ENCODE data around the gene MON1B.
"Not testable (repeated sequence)": the region's sequence is repeated elsewhere in the genome, so short reads cannot be mapped to it uniquely, and the experiment has no call there.

The MON1B gene

DNA sequence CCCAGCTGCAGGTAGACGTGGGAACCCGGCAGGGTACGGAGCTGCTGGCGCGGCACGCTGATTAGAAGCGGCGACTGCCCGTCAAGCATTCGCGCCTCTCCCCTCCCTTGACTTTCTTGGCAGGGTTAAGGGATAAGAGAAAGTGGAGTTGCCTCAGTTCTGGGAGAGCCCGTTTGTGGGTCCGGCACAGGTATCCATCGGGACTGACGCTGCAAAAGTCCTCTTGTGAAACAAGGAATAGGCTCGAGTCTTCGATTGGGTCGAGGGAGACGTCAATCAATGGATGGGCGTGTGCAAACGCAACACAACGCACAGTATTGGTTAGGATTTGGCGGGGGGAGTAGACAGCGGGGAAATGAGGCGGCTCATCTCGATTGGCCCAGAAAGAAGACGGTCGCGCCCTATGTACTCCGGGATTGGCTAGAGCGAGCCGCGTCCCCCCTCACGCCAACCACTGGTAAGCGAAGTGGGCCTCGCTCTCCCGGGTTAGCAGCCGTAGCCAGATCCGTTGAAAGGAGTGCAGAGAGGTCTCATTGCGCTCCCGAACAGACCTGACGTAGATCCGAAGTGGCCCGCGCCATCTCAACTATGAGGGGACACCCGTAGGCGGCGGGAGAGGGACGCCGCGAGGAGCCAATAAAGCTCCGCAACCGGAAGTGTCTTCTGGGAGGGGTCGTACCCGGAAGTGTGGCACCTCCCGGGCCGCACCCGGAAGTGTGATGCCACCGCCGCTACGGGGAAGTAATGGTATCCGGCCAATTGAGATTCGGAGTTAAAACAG lies at the start of gene MON1B:
Gene MON1B (plus strand): TSS at position 713 of the 781 bp plus-strand sequence. CDS start 296 bp downstream, outside the sequence.
- peak; percentile 96 for DNase-seq

DNA sequence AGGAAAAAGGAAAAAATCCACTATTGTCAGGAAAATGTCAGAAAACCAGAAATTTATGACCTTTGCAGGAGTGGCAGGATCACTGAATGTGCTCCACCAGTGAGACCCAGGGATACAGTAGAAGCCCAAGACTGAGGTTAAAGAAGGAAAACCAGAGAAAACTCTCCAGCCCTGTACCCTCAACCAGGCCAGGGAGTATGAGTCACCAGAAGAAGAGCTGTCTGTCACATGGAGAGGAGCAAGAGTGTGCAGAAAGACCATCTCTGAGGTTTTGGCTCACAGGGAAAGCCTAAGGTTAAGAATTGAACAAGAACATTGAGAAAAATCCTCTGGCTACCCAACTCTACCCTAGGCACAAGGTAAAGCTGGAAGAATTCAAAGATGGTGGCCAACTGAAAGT lies 47.6 kb upstream of the MON1B start:
- DNase-seq = no peak

DNA sequence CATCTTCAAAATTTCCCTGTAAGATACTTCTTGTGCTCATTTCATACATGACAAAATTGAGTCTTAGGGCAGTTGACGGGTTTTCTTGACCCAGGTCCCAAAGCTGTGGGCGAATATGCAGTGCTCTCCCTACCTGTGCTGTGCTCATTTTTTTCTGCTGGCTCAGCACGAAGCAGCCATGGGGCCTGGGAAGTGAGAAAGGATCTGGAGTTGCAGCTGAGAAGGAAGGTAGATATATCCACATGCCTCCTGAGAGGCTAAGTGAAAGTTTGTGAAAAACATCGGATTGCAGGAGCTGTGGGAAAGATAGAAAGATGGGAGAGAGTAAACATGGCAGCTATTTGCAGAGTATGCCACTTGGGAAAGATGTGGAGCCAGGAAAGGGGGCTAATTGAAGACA lies 42.9 kb upstream of the MON1B start:
- DNase-seq = no peak

- DNase-seq = no peak
Observed at GRCh38 chr16:77157346-77158058, 33.5 kb upstream of the MON1B start.

GRCh38 chr16:77158293-77158692 lies 32.7 kb upstream of the MON1B start:
- DNase-seq = no peak

- DNase-seq = no peak
Observed at GRCh38 chr16:77165006-77165405, 26.0 kb upstream of the MON1B start.

- DNase-seq = not testable (repeated sequence)
Observed at GRCh38 chr16:77165536-77166236, 25.3 kb upstream of the MON1B start.

DNA sequence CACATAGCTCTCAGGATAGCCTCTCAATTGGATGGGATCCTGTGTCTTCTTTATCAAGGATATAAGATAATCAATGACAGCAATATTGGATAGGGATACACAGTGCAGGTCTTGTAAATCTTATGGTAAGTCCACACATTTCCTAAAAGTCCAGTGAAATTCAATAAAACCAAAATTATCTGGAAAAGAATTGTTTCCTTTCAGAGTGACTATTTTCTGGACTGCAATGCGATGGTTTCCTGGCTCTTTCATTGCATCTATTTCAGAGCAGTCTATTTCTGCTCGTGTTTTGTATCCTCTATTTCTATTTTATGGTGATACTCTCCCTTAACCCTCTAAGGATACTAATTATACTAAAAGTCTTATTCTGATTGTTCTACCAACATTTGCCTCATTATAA lies 24.3 kb upstream of the MON1B start:
- no peak for DNase-seq

DNA sequence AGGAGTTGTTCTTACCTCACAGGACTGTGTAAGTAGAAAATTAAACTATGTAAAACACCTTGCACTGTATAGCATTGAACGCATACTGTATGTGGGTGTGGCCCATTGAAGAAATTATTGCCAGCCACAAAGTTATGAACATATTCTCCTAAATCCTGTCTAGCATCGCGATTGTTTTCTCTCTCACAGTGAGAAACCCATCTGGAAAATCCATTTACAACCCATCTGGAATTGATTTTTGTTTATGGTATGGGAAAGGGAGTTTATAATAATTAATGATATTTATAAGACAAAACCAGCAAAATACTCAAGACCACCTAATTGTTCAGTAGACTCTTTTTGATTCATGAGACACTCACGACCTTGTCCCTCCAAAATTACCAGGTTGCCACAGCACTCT lies 22.1 kb upstream of the MON1B start:
- DNase-seq = no peak

GRCh38 chr16:77169650-77170236 lies 21.2 kb upstream of the MON1B start:
- peak; percentile 27 for DNase-seq

DNA sequence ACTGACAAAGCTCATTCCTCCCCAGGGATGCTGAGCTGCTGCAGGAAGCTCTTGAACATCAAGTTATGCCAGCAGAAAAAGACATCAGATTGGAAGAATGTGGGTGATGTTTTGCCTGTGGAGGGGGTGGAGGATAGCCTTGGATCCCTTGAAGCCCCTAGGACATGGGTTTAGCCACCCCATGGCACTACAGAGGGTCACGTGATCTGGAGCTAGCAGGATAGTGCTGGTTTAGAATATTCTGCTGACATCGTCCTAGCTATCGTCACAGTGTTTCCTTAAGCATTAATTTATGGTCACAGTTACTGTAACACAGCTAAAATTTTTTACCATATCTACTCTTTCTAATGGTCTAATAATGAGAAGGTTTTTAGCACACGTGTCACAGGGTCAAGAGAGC lies 20.2 kb upstream of the MON1B start:
- no peak for DNase-seq

DNA sequence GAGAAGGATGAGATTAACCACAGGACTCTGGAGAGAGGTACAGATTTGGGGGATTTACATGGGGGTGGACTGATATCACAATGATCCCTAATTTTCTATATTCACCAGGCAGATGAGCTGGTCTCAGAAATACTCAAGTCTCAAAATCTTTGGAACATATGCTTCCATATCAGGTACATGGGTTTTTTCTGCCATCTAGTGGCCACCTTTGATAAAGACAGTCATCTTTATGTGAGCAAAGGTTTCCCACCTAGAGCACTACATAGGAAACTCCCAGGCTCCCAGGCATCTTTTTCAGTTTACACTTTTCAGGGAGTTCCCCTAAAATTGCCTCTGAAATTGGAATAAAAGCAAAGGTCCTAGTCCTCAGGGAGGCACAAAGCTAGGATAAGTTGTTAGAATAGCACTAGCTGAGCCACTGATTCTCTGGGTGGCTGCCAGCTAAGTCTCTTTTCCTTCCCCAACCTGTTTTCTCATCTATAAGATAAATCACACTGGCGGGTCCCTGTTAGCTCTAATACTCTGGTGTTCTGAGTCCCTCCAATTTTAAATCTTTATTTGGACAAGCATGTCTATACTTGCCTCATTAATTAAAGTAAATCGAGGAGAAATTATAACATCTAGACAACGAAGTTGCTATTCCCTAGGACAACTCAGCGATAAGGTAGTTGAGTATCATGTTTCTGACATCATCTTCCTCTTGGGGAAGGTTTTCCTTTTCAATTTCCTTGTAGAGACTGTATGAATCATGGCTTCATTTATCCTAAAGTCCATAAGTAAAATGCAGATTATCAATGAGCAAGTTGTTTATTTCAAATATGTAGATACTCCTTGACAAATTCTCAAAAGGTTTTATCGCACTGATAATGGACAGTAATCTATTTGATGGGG lies 19.0 kb upstream of the MON1B start:
- peak; percentile 5 for DNase-seq

DNA sequence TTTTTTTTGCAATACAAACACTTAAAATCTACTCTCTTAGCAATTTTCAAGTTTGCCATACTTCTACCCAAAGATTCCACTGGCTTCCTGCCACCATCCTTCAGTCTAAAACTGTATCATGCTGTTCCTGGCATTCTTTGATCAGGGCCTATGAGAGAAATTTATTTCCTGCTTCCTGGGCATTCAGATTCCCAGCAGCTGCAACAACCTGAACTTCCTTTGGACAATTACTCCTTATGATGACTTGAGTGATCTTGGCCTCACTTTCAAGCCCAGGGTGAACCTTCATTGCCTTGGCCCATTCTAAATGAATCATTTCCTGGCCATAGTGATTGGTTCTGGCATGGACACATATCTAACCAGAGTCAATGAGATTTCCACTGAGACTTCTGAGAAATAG lies 18.0 kb upstream of the MON1B start:
- DNase-seq = no peak

DNA sequence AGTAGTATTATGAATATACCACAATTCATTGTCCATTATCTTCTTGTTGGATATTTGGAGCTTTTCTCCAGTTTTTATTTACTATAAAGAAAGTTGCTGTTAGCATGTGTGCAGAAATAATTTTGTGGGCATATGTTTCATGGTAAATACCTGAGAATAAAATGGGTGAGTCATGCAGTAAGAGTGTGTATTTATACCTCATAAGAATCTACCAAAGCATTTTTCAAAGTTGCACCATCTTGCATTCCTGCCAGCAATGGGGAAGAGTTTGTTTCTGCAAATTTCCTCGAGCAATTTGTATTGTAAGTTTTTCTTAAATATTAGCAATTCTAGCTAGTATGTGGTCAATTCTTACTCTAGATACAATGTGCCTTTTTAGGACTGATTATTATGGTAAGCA lies 7.9 kb upstream of the MON1B start:
- DNase-seq = no peak

DNA sequence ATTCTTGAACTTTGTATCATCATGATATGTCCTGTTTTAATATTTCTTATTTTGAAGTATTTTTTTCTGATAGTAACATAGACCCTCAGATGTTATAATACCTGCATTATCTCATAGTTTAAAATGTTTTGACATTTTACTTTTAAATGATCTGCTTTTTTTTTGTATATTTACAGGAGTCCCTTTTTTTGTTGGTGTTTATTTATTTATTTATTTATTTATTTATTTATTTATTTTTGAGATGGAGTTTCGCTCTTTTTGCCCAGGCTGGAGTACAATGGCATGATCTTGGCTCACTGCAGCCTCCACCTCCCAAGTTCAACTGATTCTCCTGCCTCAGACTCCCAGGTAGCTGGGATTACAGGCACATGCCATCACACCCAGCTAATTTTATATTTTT lies 4.7 kb upstream of the MON1B start:
- not testable (repeated sequence) for DNase-seq

DNA sequence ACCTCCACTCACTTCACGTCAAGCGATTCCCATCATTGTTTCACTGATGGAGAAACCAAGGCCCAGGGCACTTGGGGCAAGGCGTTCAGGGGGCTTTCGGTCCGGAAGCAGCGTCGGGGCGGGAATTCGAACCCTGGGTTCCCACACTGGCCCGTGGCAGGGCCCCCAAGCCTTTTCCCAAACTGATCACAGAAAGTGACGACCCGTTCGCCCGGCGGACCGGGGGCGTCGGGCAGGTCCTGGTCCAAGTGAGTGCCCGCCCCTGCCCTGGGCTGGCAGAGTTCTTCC lies 856 bp upstream of the MON1B start:
- DNase-seq = no peak

GRCh38 chr16:77191259-77191969 lies 424 bp downstream of the MON1B start:
- DNase-seq = no peak

GRCh38 chr16:77193377-77193776 lies 2.4 kb downstream of the MON1B start:
- DNase-seq = no peak

DNA sequence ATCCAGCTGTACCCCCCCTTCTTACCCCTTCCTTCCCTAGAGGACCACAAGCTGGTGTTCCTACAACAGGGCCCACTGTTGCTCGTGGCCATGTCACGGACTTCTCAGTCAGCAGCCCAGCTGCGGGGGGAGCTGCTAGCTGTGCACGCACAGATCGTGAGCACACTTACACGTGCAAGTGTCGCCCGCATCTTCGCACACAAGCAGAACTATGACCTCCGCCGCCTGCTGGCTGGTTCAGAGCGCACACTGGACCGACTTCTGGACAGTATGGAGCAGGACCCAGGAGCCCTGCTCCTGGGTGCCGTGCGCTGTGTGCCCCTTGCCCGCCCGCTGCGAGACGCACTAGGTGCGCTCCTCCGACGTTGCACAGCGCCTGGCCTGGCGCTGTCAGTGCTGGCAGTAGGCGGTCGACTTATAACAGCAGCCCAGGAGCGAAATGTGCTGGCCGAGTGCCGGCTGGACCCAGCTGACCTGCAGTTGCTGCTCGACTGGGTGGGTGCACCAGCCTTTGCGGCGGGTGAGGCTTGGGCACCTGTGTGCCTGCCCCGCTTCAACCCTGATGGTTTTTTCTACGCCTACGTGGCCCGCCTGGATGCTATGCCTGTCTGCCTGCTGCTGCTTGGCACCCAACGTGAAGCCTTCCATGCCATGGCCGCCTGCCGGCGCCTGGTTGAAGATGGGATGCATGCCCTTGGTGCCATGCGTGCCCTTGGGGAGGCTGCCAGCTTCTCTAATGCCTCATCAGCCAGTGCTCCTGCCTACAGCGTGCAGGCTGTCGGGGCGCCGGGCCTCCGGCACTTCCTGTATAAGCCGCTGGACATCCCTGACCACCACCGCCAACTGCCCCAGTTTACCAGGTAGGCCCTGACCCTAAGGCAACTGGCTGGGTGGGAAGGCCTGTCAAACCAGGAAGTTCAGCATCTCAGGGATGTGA lies 3.6 kb downstream of the MON1B start:
- DNase-seq = no peak

DNA sequence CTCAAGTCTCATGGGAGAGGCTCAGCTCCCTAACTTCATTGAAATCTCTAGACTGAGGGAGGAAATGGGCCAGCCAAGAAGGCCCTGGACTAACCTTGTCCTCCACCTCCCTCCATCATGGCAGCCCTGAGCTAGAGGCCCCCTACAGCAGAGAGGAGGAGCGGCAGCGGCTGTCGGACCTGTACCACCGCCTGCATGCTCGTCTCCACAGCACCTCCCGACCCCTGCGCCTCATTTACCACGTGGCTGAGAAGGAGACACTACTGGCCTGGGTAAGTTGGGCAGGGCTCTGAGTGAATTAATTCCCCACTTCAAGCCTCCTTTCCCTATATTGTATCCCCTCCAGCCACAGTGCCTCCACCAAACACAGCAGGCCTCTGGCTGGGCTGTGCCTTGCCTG lies 4.4 kb downstream of the MON1B start:
- DNase-seq = no peak

DNA sequence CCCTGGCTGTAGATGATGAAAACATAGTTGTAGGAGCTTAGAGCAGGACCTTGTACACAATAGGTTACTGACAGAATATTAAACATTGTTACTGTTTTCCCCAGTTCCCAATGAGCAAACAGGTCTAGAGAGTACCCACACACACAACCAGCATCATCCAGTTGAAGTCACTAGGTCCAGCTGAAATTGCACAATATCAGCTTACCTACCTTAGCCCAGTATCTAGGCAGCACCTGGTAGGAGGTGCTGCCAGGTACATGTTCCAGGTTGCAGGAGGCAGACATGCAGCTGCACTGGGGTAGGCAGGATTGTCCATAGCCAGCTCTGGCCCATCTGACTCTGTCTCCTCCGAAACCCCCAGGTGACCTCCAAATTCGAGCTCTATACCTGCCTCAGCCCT lies 6.8 kb downstream of the MON1B start:
- no peak for DNase-seq
